ENCODE results near the gene MAT2B. TPM values are rescaled to one million over a fixed set of nuclear protein-coding genes. Genes with fewer than 3 reads are reported as not detected.

The MAT2B gene
- total and polyA plus RNA-seq, 2 donors (not counting 1 experiment from before 2014, with no cell fraction given) = 33.9 to 123 TPM

- peaks cover 2 to 16% of the 10 kb centered on the region in 2 experiments for H3K36me3 ChIP-seq (replicated peaks in 1 of 2; ENCODE audit: control extremely low read depth in 1 of 2, control insufficient read depth in 1 of 2, extremely low read depth in 1 of 2, insufficient read depth in 2 of 2, low read length in 1 of 2)
- no peak for DNase-seq
- POLR2A ChIA-PET = interaction anchor here (4.2 to 4.4 kb wide), 2 partner anchors 21 to 47 kb away, joined by 20 to 40 read pairs; partner anchors contain the start of genes CCNG1 and MAT2B
- no peaks in the 10 kb centered on the region for H3K27me3 ChIP-seq (replicated peaks in 1 of 4; ENCODE audit: control extremely low read depth in 1 of 4, control insufficient read depth in 3 of 4, insufficient read depth in 4 of 4, low read length in 3 of 4)
- H3K27ac ChIP-seq (ENCODE audit: low read length in 2 of 2) = peak overlapping the region; percentile 92
- peak overlapping the region; percentile 91 for H2AFZ ChIP-seq (ENCODE audit: insufficient read depth, low read depth, low read length, poor library complexity, severe bottlenecking)
- H3K9ac ChIP-seq (ENCODE audit: low read length) = peak overlapping the region; percentile 92
- H4K20me1 ChIP-seq (ENCODE audit: control insufficient read depth, insufficient read depth, low read length, poor library complexity, severe bottlenecking) = no peaks in the 10 kb centered on the region
- TF ChIP-seq EZH2 (IDR thresholded peaks at IDR 0.05; ENCODE audit: borderline replicate concordance, insufficient read depth, low read depth, low read length, poor library complexity, severe bottlenecking) (no peak), CTCF (IDR thresholded peaks at IDR 0.05) (no peak)
- Mint-ChIP-seq H3K27ac (peak overlapping the region; percentile 99), H3K27me3 (no peaks in the 10 kb centered on the region), H3K4me3 (peak overlapping the region; percentile 91), H3K4me1 (peaks cover 33% of the 10 kb centered on the region), H3K9me3 (ENCODE audit: insufficient read depth) (no peaks in the 10 kb centered on the region)
- ATAC-seq (ENCODE audit: low read depth) = no peak
- H3K79me2 ChIP-seq (ENCODE audit: control insufficient read depth, insufficient read depth, low read length) = peaks cover 38% of the 10 kb centered on the region
- H3K4me3 ChIP-seq (ENCODE audit: control extremely low read depth in 1 of 5, extremely low read depth in 1 of 5, insufficient read depth in 1 of 5, low read depth in 2 of 5, low read length in 4 of 5) = peak overlapping the region; percentile 87 to 95 (median 90)
- H3K4me1 ChIP-seq (ENCODE audit: control insufficient read depth in 2 of 2, insufficient read depth in 2 of 2, low read length in 2 of 2) = peaks cover 17 to 32% of the 10 kb centered on the region in 2 donors
- H3K9me3 ChIP-seq (ENCODE audit: control extremely low read depth in 1 of 3, control insufficient read depth in 2 of 3, insufficient read depth in 1 of 3, low read length in 2 of 3) = no peaks in the 10 kb centered on the region
- CTCF ChIA-PET = interaction anchor here (0.8 to 6.9 kb wide), 7 partner anchors 9 to 237 kb away, joined by 3 to 50 read pairs (median 12); partner anchors contain the start of genes CCNG1 and MAT2B
- H3K4me2 ChIP-seq (replicated peaks; ENCODE audit: low read depth, low read length, poor library complexity, severe bottlenecking) = peak overlapping the region; percentile 88
- intact Hi-C loops (cut with micrococcal nuclease) = no loop called here
- WGBS (ENCODE audit: insufficient coverage) = no CpG with 5 or more reads among the region's 6 CpGs
These were observed 46.5 kb upstream of the MAT2B start for GRCh38 chr5:163458778-163459385.

- 0% methylated on average over 11 of the region's 12 CpGs for WGBS (ENCODE audit: insufficient coverage)
- Mint-ChIP-seq H3K4me1 (peaks cover 33% of the 10 kb centered on the region), H3K9me3 (ENCODE audit: insufficient read depth) (no peaks in the 10 kb centered on the region), H3K27ac (peak overlapping the region; percentile 99), H3K27me3 (no peaks in the 10 kb centered on the region), H3K4me3 (peak overlapping the region; percentile 91)
- intact Hi-C loops (cut with micrococcal nuclease) = no loop called here
- no peak for DNase-seq
- H3K4me1 ChIP-seq (ENCODE audit: control insufficient read depth in 2 of 2, insufficient read depth in 2 of 2, low read length in 2 of 2) = peaks cover 17 to 32% of the 10 kb centered on the region in 2 donors
- peak overlapping the region; percentile 88 for H3K4me2 ChIP-seq (replicated peaks; ENCODE audit: low read depth, low read length, poor library complexity, severe bottlenecking)
- TF ChIP-seq CTCF (IDR thresholded peaks at IDR 0.05) (no peak), EZH2 (IDR thresholded peaks at IDR 0.05; ENCODE audit: borderline replicate concordance, insufficient read depth, low read depth, low read length, poor library complexity, severe bottlenecking) (no peak)
- no peaks in the 10 kb centered on the region for H4K20me1 ChIP-seq (ENCODE audit: control insufficient read depth, insufficient read depth, low read length, poor library complexity, severe bottlenecking)
- POLR2A ChIA-PET = interaction anchor here (1.3 to 4.4 kb wide), 3 partner anchors 22 to 456 kb away, joined by 5 to 40 read pairs (median 20); partner anchors contain the start of genes CCNG1 and MAT2B
- peak overlapping the region; percentile 92 for H3K27ac ChIP-seq (ENCODE audit: low read length in 2 of 2)
- H3K36me3 ChIP-seq (replicated peaks in 1 of 2; ENCODE audit: control extremely low read depth in 1 of 2, control insufficient read depth in 1 of 2, extremely low read depth in 1 of 2, insufficient read depth in 2 of 2, low read length in 1 of 2) = peaks cover 2 to 14% of the 10 kb centered on the region in 2 experiments
- peak overlapping the region; percentile 87 to 95 (median 90) for H3K4me3 ChIP-seq (ENCODE audit: control extremely low read depth in 1 of 5, extremely low read depth in 1 of 5, insufficient read depth in 1 of 5, low read depth in 2 of 5, low read length in 4 of 5)
- peak overlapping the region; percentile 91 for H2AFZ ChIP-seq (ENCODE audit: insufficient read depth, low read depth, low read length, poor library complexity, severe bottlenecking)
- H3K9ac ChIP-seq (ENCODE audit: low read length) = peak overlapping the region; percentile 92
- H3K9me3 ChIP-seq (ENCODE audit: control extremely low read depth in 1 of 3, control insufficient read depth in 2 of 3, insufficient read depth in 1 of 3, low read length in 2 of 3) = no peaks in the 10 kb centered on the region
- no peak for ATAC-seq (ENCODE audit: low read depth)
- H3K79me2 ChIP-seq (ENCODE audit: control insufficient read depth, insufficient read depth, low read length) = peaks cover 38% of the 10 kb centered on the region
- no peaks in the 10 kb centered on the region for H3K27me3 ChIP-seq (replicated peaks in 1 of 4; ENCODE audit: control extremely low read depth in 1 of 4, control insufficient read depth in 3 of 4, insufficient read depth in 4 of 4, low read length in 3 of 4)
- CTCF ChIA-PET = interaction anchor here (0.8 to 6.9 kb wide), 6 partner anchors 14 to 237 kb away, joined by 3 to 50 read pairs (median 24); partner anchors contain the start of genes CCNG1 and MAT2B
These were observed 46.0 kb upstream of the MAT2B start for GRCh38 chr5:163459462-163459818.

Measured in B cell (primary cell).